GM21786 (cell line): ENCODE results near the gene P2RX7.
A peak's percentile ranks its signal among the peaks of the same experiment; 100 is the strongest.

ENCODE experiments used
- ATAC-seq: cut with Tn5 transposase; IDR thresholded peaks from one replicate; pipeline ENCODE4 v1.9.1; 2021; ENCODE audit not compliant: unreplicated experiment

P2RX7 gene

GRCh38 chr12:121132601-121133481, at the start of gene P2RX7:
P2RX7 (plus strand) TSS chr12:121132876; CDS start chr12:121132971, 95 bp downstream.
- ATAC-seq = peak; percentile 30

GRCh38 chr12:121084229-121084628, 48.4 kb upstream of the P2RX7 start:
- no peak for ATAC-seq

- no peak for ATAC-seq
Measured at GRCh38 chr12:121085069-121085468, 47.6 kb upstream of the P2RX7 start.

GRCh38 chr12:121085506-121086353, 46.9 kb upstream of the P2RX7 start:
- no peak for ATAC-seq

- ATAC-seq = no peak
Measured at GRCh38 chr12:121086781-121087295, 45.8 kb upstream of the P2RX7 start.

- ATAC-seq = no peak
Measured at GRCh38 chr12:121087467-121088194, 45.0 kb upstream of the P2RX7 start.

- ATAC-seq = no peak
Measured at GRCh38 chr12:121088195-121088585, 44.5 kb upstream of the P2RX7 start.

- no peak for ATAC-seq
Measured at GRCh38 chr12:121089031-121089812, 43.5 kb upstream of the P2RX7 start.

GRCh38 chr12:121089813-121090430, 42.8 kb upstream of the P2RX7 start:
- no peak for ATAC-seq

- ATAC-seq = no peak
Measured at GRCh38 chr12:121090586-121091514, 41.8 kb upstream of the P2RX7 start.

GRCh38 chr12:121092034-121092433, 40.6 kb upstream of the P2RX7 start:
- no peak for ATAC-seq

- ATAC-seq = no peak
Measured at GRCh38 chr12:121093487-121093891, 39.2 kb upstream of the P2RX7 start.

- peak; percentile 45 for ATAC-seq
Measured at GRCh38 chr12:121095544-121096198, 37.0 kb upstream of the P2RX7 start.

- ATAC-seq = no peak
Measured at GRCh38 chr12:121096199-121096798, 36.4 kb upstream of the P2RX7 start.

- ATAC-seq = no peak
Measured at GRCh38 chr12:121099779-121100178, 32.9 kb upstream of the P2RX7 start.

- ATAC-seq = no peak
Measured at GRCh38 chr12:121102307-121102706, 30.4 kb upstream of the P2RX7 start.

- no peak for ATAC-seq
Measured at GRCh38 chr12:121107681-121108080, 25.0 kb upstream of the P2RX7 start.

GRCh38 chr12:121108492-121108891, 24.2 kb upstream of the P2RX7 start:
- no peak for ATAC-seq
